Lung (tissue), 12 donors: ENCODE measurements around the gene RIC8B. TPM values are rescaled to one million over a fixed set of nuclear protein-coding genes. Genes with fewer than 3 reads are reported as not detected.

ENCODE experiments used
- ATAC-seq: fragments of 200-7000 bp; cut with Tn5 transposase; one replicate; pipeline ENCODE4 v1.9.1; 2020; ENCODE audit warnings: moderate number of reproducible peaks; ENCODE audit not compliant: insufficient read depth, low FRiP score
- DNase-seq, 3 donors: peaks; one replicate each; pipeline ENCODE4 v3.0.0-alpha.2; 2013 to 2017
- H3K27ac ChIP-seq, 2 donors: one replicate each; pipeline ENCODE4 v1.5.1; 2013; ENCODE audit warnings: mild to moderate bottlenecking in 2 of 2, moderate library complexity in 2 of 2, control low read depth in 1 of 2, inconsistent platforms in 1 of 2, low read depth in 1 of 2, low read length in 1 of 2
- H3K27me3 ChIP-seq, 3 donors: one replicate each; pipeline ENCODE4 v1.5.1; 2013; ENCODE audit warnings: low read length in 2 of 3; ENCODE audit not compliant: control insufficient read depth in 3 of 3, insufficient read depth in 3 of 3
- H3K36me3 ChIP-seq, 4 donors: one replicate each; pipeline ENCODE4 v1.5.1; 2013; ENCODE audit warnings: low read length in 4 of 4, mild to moderate bottlenecking in 1 of 4, moderate library complexity in 1 of 4; ENCODE audit not compliant: control insufficient read depth in 4 of 4, insufficient read depth in 4 of 4
- H3K4me1 ChIP-seq, 5 donors: one replicate each; pipeline ENCODE4 v1.5.1; 2013; ENCODE audit warnings: low read length in 5 of 5, mild to moderate bottlenecking in 2 of 5, moderate library complexity in 1 of 5; ENCODE audit not compliant: control insufficient read depth in 5 of 5, insufficient read depth in 5 of 5
- H3K4me3 ChIP-seq: one replicate; pipeline ENCODE4 v1.5.1; 2013; ENCODE audit warnings: mild to moderate bottlenecking, control low read depth, moderate library complexity
- H3K9ac ChIP-seq, 2 donors: one replicate each; pipeline ENCODE4 v1.5.1; 2013; ENCODE audit warnings: low read length in 2 of 2, control low read depth in 1 of 2; ENCODE audit not compliant: insufficient read depth in 1 of 2
- H3K9me3 ChIP-seq, 4 donors: one replicate each; pipeline ENCODE4 v1.5.1; 2013; ENCODE audit warnings: low read length in 3 of 4, mild to moderate bottlenecking in 1 of 4, moderate library complexity in 1 of 4; ENCODE audit not compliant: control insufficient read depth in 4 of 4, insufficient read depth in 3 of 4
- WGBS, 2 donors: extraction: QIAGEN DNeasy Blood & Tissue Kit; methylation state at CpG; one replicate each; pipeline ENCODE4 v1.1.7; 2013; 5-methylcytosine and 5-hydroxymethylcytosine counted together
- polyA plus RNA-seq, 2 donors: library from polyadenylated mRNA; stranded (reverse); fragments of 200-250 nt; gene quantifications; one replicate each; pipeline ENCODE4 v1.2.1, GENCODE V29; 2013
- total RNA-seq, 2 donors: library from RNA; depleted of rRNA in 1 of 2; stranded (reverse); fragments of >200 nt in 1 of 2; gene quantifications; one replicate each; pipeline ENCODE4 v1.2.1, GENCODE V29; 2014 to 2021
- TF ChIP-seq, protein P1 (sequence below): IDR thresholded peaks from 2 replicates; pipeline ENCODE4 v1.5.1; 2012; ENCODE audit warnings: mild to moderate bottlenecking; ENCODE audit errors: control extremely low read depth, extremely low read depth
- donor health status: control.
- donor health status: control.
- donor health status: Bipolar disorder and iron deficiency.
- donor health status: healthy.
- donor health status: DM: yes; HTN: yes; CAD: no.

The RIC8B gene
- total and polyA plus RNA-seq, 4 donors: 3.3 to 14.4 (median 8.2) TPM

GRCh38 chr12:106837782-106838181 lies 63.3 kb downstream of the RIC8B start:
- no peak overlapping the region for H3K27ac ChIP-seq
- no peaks in the 10 kb centered on the region for H3K27me3 ChIP-seq
- peaks cover 0 to 26% (median 7%) of the 10 kb centered on the region in 5 donors for H3K4me1 ChIP-seq
- H3K36me3 ChIP-seq: peaks cover 0 to 3% (median 0%) of the 10 kb centered on the region in 4 donors
- H3K4me3 ChIP-seq: no peak overlapping the region
- ATAC-seq: no peak
- H3K9ac ChIP-seq: no peak overlapping the region
- no peaks in the 10 kb centered on the region for H3K9me3 ChIP-seq
- TF ChIP-seq, protein P1, sequence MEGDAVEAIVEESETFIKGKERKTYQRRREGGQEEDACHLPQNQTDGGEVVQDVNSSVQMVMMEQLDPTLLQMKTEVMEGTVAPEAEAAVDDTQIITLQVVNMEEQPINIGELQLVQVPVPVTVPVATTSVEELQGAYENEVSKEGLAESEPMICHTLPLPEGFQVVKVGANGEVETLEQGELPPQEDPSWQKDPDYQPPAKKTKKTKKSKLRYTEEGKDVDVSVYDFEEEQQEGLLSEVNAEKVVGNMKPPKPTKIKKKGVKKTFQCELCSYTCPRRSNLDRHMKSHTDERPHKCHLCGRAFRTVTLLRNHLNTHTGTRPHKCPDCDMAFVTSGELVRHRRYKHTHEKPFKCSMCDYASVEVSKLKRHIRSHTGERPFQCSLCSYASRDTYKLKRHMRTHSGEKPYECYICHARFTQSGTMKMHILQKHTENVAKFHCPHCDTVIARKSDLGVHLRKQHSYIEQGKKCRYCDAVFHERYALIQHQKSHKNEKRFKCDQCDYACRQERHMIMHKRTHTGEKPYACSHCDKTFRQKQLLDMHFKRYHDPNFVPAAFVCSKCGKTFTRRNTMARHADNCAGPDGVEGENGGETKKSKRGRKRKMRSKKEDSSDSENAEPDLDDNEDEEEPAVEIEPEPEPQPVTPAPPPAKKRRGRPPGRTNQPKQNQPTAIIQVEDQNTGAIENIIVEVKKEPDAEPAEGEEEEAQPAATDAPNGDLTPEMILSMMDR: no peak
- no peak for DNase-seq
- 97 to 98% methylated on average over 8 of the region's 8 CpGs for WGBS, 2 donors

DNA sequence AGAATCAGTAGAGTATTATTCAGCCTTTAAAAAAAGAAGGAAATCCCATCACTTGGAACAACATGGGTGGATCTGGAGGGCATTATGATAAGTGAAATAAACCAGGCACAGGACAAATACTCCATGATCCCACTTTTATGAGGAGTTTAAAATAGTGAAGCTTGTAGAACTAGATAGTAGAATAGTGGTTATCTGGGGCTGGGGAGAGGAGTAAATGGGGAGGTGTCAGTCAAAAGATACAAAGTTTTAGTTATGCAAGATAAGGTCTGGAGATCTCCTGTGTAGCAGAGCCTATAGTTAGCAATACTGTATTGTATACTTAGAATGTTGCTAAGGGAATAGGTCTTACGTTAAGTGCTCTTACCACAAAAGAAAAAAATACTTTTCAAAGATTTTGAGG lies 64.9 kb downstream of the RIC8B start:
- ATAC-seq (no peak), DNase-seq (peak in 1 of 3 donors; percentile 7)
- Histone ChIP-seq H3K4me3 (no peak overlapping the region), H3K9me3 (no peaks in the 10 kb centered on the region), H3K9ac (no peak overlapping the region), H3K27me3 (no peaks in the 10 kb centered on the region), H3K4me1 (peaks cover 0 to 26% (median 7%) of the 10 kb centered on the region in 5 donors), H3K36me3 (peaks cover 0 to 7% (median 3%) of the 10 kb centered on the region in 4 donors), H3K27ac (no peak overlapping the region)
- TF ChIP-seq, protein P1: no peak
- 76 to 81% methylated on average over 1 of the region's 1 CpG for WGBS, 2 donors

GRCh38 chr12:106840243-106840642 lies 65.8 kb downstream of the RIC8B start:
- DNase-seq (peak; percentile 24 to 66 (median 64)), ATAC-seq (no peak)
- peak overlapping the region in 1 of 2 donors; percentile 12 for H3K27ac ChIP-seq
- H3K4me1 ChIP-seq: peaks cover 0 to 24% (median 7%) of the 10 kb centered on the region in 5 donors
- TF ChIP-seq, protein P1: no peak
- H3K27me3 ChIP-seq: no peaks in the 10 kb centered on the region
- 30 to 42% methylated on average over 1 of the region's 1 CpG for WGBS, 2 donors
- H3K9me3 ChIP-seq: no peaks in the 10 kb centered on the region
- H3K9ac ChIP-seq: peak overlapping the region in 1 of 2 donors; percentile 8
- H3K4me3 ChIP-seq: no peak overlapping the region
- peaks cover 2 to 10% (median 3%) of the 10 kb centered on the region in 4 donors for H3K36me3 ChIP-seq
